Smooth muscle cell (in vitro differentiated cells): ENCODE measurements around the gene TMEM47. TPM values are rescaled to one million over a fixed set of nuclear protein-coding genes. Genes with fewer than 3 reads are reported as not detected.

Experiments
- DNase-seq: peaks from one replicate; lab custom pipeline; 2025; ENCODE audit not compliant: unreplicated experiment; lab: John Stamatoyannopoulos, UW
- H2AFZ ChIP-seq: fragments of 200-600 bp; sonication (generic); 2 replicates; pipeline ENCODE4 v1.6.0; 2016; ENCODE audit warnings: antibody characterized with exemption, low read depth, mild to moderate bottlenecking
- H3F3A ChIP-seq: fragments of 200-600 bp; sonication (generic); 2 replicates; pipeline ENCODE4 v1.6.0; 2017; ENCODE audit warnings: antibody characterized with exemption, low read depth
- H3K27ac ChIP-seq: fragments of 200-600 bp; sonication (generic); 2 replicates; pipeline ENCODE4 v1.5.1; 2016; ENCODE audit warnings: low read depth, mild to moderate bottlenecking
- H3K27me3 ChIP-seq: fragments of 200-600 bp; sonication (generic); 2 replicates; pipeline ENCODE4 v1.6.1; 2016; ENCODE audit warnings: low read depth, mild to moderate bottlenecking
- H3K36me3 ChIP-seq: fragments of 200-600 bp; sonication (generic); 2 replicates; pipeline ENCODE4 v1.5.1; 2016; ENCODE audit warnings: low read depth
- H3K4me1 ChIP-seq: fragments of 200-600 bp; sonication (generic); 2 replicates; pipeline ENCODE4 v1.5.1; 2016; ENCODE audit warnings: low read depth
- H3K4me2 ChIP-seq: fragments of 200-600 bp; sonication (generic); 2 replicates; pipeline ENCODE4 v1.6.0; 2016; ENCODE audit warnings: mild to moderate bottlenecking
- H3K4me3 ChIP-seq: fragments of 200-600 bp; sonication (generic); 2 replicates; pipeline ENCODE4 v1.5.1; 2016; ENCODE audit warnings: mild to moderate bottlenecking
- H3K79me2 ChIP-seq: fragments of 200-600 bp; sonication (generic); 2 replicates; pipeline ENCODE4 v1.6.0; 2016; ENCODE audit warnings: low read depth, mild to moderate bottlenecking
- H3K9ac ChIP-seq: fragments of 200-600 bp; sonication (generic); 2 replicates; pipeline ENCODE4 v1.6.0; 2016; ENCODE audit warnings: low read depth
- H3K9me3 ChIP-seq: fragments of 200-600 bp; sonication (generic); replicated peaks from 2 replicates; pipeline ENCODE4 v1.5.1; 2016; ENCODE audit warnings: low read depth
- H4K20me1 ChIP-seq: fragments of 200-600 bp; sonication (generic); 2 replicates; pipeline ENCODE4 v1.6.0; 2016; ENCODE audit warnings: low read depth
- CTCF ChIP-seq: fragments of 200-600 bp; sonication (generic); IDR thresholded peaks from 2 replicates; pipeline ENCODE4 v1.5.1; 2017; ENCODE audit warnings: borderline replicate concordance, mild to moderate bottlenecking, antibody characterized with exemption; ENCODE audit not compliant: insufficient read depth, poor library complexity, severe bottlenecking
- WGBS: methylation state at CpG from one replicate; pipeline ENCODE4 v1.1.7; 2016; ENCODE audit warnings: low lambda C conversion rate; 5-methylcytosine and 5-hydroxymethylcytosine counted together
- polyA plus RNA-seq: library from polyadenylated mRNA; unstranded; fragments of >200 nt; fragmentation: Nextera tagmentation; extraction: Ambion mirVana; gene quantifications from 2 replicates; pipeline ENCODE4 v1.2.1, GENCODE V29; 2016
- total RNA-seq: library from RNA; depleted of rRNA; stranded (reverse); fragments of >200 nt; gene quantifications from 2 replicates; pipeline ENCODE4 v1.2.3, GENCODE V29; 2014

The TMEM47 gene
- total and polyA plus RNA-seq, 2 experiments from 2014 or later: 19.5 to 36.8 TPM

- TF ChIP-seq CTCF: no peak
- H3K79me2 ChIP-seq: peaks cover 2% of the 10 kb centered on the region
- no peaks in the 10 kb centered on the region for H3F3A ChIP-seq
- no peaks in the 10 kb centered on the region for H4K20me1 ChIP-seq
- H3K4me2 ChIP-seq: peak overlapping the region; percentile 94
- no peak overlapping the region for H2AFZ ChIP-seq
- DNase-seq: no peak
- peaks cover 10% of the 10 kb centered on the region for H3K4me1 ChIP-seq
- 90% methylated on average over 4 of the region's 4 CpGs for WGBS
- no peaks in the 10 kb centered on the region for H3K36me3 ChIP-seq
- H3K27ac ChIP-seq: no peak overlapping the region
- H3K27me3 ChIP-seq: peaks cover 10% of the 10 kb centered on the region
- no peak overlapping the region for H3K9ac ChIP-seq
- H3K4me3 ChIP-seq: no peak overlapping the region
- H3K9me3 ChIP-seq: no peaks in the 10 kb centered on the region
These were observed 1.2 kb upstream of the TMEM47 start for GRCh38 chrX:34658326-34658725.

- Histone ChIP-seq H3K36me3 (no peaks in the 10 kb centered on the region), H3K9me3 (no peaks in the 10 kb centered on the region), H3K79me2 (peaks cover 8% of the 10 kb centered on the region), H4K20me1 (no peaks in the 10 kb centered on the region), H3K27ac (no peak overlapping the region), H3K27me3 (peaks cover 10% of the 10 kb centered on the region), H2AFZ (peak overlapping the region; percentile 96), H3K4me1 (peaks cover 17% of the 10 kb centered on the region), H3K4me2 (peak overlapping the region; percentile 94), H3F3A (no peaks in the 10 kb centered on the region), H3K9ac (peak overlapping the region; percentile 48), H3K4me3 (peak overlapping the region; percentile 76)
- WGBS: 7% methylated on average over 13 of the region's 13 CpGs
- no peak for DNase-seq
- no peak for TF ChIP-seq CTCF
These were observed 613 bp upstream of the TMEM47 start for GRCh38 chrX:34657726-34658070.

GRCh38 chrX:34656467-34656841, 631 bp downstream of the TMEM47 start:
- H3K4me1 ChIP-seq: peaks cover 21% of the 10 kb centered on the region
- 0% methylated on average over 26 of the region's 27 CpGs for WGBS
- H4K20me1 ChIP-seq: no peaks in the 10 kb centered on the region
- H3K4me3 ChIP-seq: peak overlapping the region; percentile 76
- no peaks in the 10 kb centered on the region for H3K9me3 ChIP-seq
- H3K4me2 ChIP-seq: peak overlapping the region; percentile 94
- no peaks in the 10 kb centered on the region for H3K36me3 ChIP-seq
- peaks cover 21% of the 10 kb centered on the region for H3K79me2 ChIP-seq
- DNase-seq: no peak
- TF ChIP-seq CTCF: no peak
- H3F3A ChIP-seq: no peaks in the 10 kb centered on the region
- H3K27me3 ChIP-seq: peaks cover 10% of the 10 kb centered on the region
- peak overlapping the region; percentile 59 for H3K9ac ChIP-seq
- peak overlapping the region; percentile 60 for H2AFZ ChIP-seq
- peak overlapping the region; percentile 45 for H3K27ac ChIP-seq

- Histone ChIP-seq H3K4me2 (peak overlapping the region; percentile 94), H3K9ac (peak overlapping the region; percentile 59), H3K4me3 (peak overlapping the region; percentile 76), H3K27me3 (peaks cover 10% of the 10 kb centered on the region), H3K27ac (peak overlapping the region; percentile 45), H3K36me3 (no peaks in the 10 kb centered on the region), H3F3A (no peaks in the 10 kb centered on the region), H3K9me3 (no peaks in the 10 kb centered on the region), H2AFZ (peak overlapping the region; percentile 60), H4K20me1 (no peaks in the 10 kb centered on the region), H3K4me1 (peaks cover 21% of the 10 kb centered on the region), H3K79me2 (peaks cover 26% of the 10 kb centered on the region)
- DNase-seq: no peak
- no peak for TF ChIP-seq CTCF
- WGBS: under 1% methylated on average over 25 of the region's 25 CpGs
These were observed 1.3 kb downstream of the TMEM47 start for GRCh38 chrX:34655501-34656455.
